HG03565 (cell line): Measurements from ENCODE around the gene PKP4.
"Not testable (repeated sequence)": the region's sequence is repeated elsewhere in the genome, so short reads cannot be mapped to it uniquely, and the experiment has no call there.

Experiments
- ATAC-seq: cut with Tn5 transposase; IDR thresholded peaks from one replicate; pipeline ENCODE4 v1.9.1; 2021; ENCODE audit warnings: mild to moderate bottlenecking, moderate library complexity; ENCODE audit not compliant: unreplicated experiment

The PKP4 gene

GRCh38 chr2:158472829-158473228 lies 16.1 kb downstream of the PKP4 start:
- not testable (repeated sequence) for ATAC-seq

DNA sequence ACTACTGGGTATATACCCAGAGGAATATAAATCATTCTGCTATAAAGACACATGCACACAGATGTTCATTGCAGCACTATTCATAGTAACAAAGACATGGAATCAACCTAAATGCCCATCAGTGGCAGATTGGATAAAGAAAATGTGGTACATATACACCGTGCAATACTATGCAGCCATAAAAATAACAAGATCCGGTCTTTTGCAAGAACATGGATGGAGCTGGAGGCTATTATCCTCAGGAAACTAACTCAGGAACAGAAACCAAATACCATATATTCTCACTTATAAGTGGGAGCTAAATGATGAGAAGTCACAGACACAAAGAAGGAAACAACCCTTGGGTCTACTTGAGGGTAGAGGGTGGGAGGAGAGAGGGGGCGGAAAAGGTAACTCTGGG lies 16.5 kb downstream of the PKP4 start:
- ATAC-seq = not testable (repeated sequence)

DNA sequence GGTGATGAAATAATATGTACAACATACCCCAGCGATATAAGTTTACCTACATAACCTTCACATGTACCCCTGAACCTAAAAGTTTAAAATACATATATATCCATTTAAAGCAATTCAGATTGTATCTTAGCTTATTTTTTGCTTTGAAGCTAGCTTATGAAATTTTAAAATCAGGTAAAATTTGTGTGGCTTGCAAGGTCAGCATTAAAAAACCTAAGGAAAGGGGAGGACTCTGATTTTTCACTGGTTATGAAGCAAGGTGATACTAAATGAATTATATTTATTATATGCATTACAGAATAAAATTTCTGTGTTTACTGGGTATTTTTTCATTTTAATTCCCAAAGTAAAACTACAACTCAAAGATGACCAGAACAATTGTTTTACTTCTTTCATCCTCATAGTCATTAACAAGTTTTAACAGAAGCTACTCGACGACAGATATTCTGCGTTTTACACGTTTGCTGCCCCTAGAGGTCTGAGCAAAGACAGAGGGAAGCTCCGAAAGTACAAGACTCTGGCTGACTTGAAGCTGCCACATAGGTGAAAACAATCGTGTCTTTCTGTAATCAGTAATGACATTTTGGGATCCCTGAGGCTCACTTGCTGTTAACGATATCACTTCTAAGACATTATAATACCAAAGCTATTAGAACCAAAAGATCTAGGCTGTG lies 17.1 kb downstream of the PKP4 start:
- ATAC-seq = no peak

DNA sequence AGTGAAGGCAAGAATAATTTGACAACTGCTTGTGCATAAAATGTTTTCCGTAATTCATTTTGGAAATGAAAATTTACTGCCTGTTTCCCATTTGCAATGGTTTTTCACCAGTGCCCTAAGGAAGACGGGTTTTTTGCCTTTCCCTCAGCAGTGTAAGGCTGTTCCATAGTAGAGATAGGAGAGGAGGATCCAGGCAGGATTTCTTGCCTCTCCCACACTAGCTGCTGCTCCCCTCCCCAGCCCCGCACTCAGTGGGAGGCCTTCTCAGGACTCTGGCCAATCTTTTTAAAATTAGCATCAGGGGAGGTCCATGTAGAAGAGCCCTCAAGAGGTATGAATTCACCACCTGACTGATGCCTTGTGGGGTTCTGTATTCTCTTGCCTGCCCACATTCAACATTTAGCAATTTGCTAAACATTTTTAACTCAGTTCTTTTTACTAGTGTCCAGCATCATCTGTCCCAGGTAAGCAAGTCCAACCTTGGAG lies 17.8 kb downstream of the PKP4 start:
- ATAC-seq = not testable (repeated sequence)

- no peak for ATAC-seq
Measured at GRCh38 chr2:158477202-158477601, 20.4 kb downstream of the PKP4 start.

GRCh38 chr2:158478237-158478636 lies 21.5 kb downstream of the PKP4 start:
- no peak for ATAC-seq

- ATAC-seq = no peak
Measured at GRCh38 chr2:158478816-158479215, 22.1 kb downstream of the PKP4 start.

DNA sequence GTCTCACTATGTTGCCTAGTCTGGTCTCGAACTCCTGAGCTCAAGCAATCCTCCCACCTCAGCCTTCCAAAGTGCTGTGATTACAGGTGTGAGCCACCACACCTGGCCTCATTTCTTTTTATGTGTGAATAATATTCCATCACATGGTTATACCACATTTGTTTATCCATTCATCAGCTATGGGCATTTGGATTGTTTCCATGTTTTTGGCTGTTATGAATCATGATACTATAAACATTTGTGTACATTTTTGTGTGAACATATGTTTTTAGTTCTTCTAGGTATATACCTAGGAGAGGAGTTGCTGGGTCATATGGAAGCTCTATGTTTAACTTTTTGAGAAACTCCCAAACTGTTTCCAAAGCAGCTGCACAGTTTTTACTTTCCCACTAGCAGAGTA lies 24.4 kb downstream of the PKP4 start:
- no peak for ATAC-seq

DNA sequence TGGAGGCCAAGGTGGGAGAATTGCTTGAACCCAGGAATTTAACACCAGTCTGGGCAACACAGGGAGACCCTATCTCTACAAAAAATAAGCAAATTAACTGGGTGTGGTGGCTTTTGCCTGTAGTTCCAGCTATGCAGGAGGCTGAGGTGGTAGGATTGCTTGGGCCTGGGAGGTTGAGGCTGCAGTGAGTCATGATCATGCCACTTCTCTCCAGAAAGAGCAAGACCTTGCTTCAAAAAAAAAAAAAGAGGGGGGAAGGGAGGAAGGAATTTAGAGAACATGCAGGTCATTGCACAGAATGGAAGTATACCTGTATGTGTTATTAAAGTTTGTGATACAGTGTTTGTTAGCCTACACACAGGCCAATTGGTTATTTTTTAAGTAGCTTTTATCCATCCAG lies 25.8 kb downstream of the PKP4 start:
- no peak for ATAC-seq

DNA sequence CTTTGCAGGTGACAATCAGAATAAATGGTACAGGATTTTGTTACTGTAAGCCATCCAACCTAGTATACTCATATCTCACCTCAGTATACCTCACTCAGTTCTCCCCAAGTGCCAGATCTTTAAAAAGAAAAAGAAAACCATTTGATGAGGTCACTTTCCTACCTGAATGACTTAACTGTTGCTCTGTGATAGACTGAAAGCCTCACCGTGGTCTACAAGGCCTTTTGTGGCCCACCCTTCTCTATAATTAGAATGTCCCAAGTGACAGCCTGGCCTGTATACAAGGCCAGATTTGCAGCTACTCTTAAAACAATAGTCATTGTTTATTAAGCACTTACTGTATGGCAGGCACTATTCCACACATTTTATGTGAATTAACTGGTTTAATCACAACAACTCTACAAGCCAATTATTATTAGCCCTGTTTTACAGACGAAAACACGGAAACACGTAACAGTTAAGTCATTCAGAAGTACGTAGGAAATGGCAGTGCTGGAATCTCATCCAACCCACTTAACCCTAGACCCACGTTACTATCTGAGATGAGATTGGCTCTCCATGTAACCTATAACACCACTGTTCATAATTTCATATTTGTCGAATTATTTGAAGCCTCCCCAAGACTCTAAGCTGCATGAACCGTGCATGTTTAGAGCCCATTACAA lies 28.3 kb downstream of the PKP4 start:
- ATAC-seq = peak; percentile 91

DNA sequence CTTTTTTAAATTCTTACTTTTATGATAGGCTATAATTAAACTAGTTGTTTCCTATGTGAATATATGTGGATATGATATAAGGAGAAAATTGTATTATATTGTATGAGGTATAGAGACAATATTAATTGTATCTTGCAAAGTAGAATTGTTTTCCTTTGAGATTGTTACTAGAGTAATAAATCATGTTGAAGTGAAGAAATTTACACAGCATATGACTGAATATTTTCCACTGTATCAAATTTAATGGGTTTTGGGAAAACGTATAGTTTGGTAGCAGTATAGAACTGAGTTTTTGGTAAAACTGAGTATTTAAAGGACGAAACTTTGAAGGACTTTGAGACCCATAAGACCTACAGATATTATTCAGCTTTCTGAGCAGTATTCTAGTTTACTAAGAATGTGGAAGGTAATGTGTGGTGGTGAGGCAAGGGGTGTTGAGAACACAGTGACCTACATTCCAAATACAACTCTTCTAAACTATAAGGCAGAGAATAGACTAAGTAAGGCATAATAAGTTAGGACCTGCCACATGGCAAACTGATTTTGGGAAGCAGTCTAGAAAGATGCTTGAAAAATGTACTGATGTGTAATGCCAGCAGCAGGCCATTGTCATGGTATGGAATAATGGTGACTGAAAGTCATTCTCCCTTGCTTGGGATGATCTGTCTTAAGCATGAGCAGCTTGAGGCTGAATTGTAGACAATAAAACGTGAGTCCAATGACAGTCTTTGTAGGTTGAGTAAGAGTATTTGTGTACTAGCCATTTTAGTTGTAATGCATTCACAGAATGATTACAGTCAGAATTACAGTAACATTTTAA lies 29.6 kb downstream of the PKP4 start:
- ATAC-seq = no peak

GRCh38 chr2:158486970-158487325 lies 30.2 kb downstream of the PKP4 start:
- ATAC-seq = no peak

GRCh38 chr2:158487419-158487818 lies 30.7 kb downstream of the PKP4 start:
- no peak for ATAC-seq

DNA sequence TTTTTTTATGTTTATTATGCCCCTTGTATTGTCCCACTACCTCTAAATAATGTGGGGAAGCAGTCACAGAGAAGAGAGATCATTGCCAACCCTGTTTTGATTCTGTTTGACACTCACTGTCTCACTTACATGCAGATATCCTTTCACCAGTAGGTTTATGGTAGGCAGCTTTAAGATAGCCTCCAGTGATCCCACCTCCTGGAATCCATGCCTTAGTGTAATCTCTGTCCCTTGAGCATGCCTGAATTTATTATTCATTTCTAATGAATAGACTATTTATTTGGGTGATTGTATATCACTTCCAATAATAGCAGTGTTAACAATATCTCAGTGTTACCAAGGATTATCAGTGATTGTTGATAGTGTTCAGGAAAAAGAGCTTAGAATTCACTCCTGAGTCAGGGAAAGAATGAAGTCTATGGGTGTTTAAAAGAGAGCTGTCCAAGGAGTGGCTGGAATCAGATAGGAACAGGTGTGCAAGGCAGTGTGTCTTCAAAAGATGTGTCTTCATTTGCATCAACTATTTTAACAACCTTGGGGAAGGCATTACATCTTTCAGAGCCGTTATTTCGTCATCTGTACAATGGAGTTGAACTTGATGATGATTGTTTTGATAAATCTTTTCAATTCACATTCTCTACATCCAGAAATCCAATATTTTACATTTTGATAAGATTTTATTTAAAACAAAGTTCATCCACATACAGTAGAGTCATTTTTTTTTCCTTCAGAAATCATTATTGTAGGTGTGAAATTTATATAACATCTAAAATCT lies 31.9 kb downstream of the PKP4 start:
- no peak for ATAC-seq

DNA sequence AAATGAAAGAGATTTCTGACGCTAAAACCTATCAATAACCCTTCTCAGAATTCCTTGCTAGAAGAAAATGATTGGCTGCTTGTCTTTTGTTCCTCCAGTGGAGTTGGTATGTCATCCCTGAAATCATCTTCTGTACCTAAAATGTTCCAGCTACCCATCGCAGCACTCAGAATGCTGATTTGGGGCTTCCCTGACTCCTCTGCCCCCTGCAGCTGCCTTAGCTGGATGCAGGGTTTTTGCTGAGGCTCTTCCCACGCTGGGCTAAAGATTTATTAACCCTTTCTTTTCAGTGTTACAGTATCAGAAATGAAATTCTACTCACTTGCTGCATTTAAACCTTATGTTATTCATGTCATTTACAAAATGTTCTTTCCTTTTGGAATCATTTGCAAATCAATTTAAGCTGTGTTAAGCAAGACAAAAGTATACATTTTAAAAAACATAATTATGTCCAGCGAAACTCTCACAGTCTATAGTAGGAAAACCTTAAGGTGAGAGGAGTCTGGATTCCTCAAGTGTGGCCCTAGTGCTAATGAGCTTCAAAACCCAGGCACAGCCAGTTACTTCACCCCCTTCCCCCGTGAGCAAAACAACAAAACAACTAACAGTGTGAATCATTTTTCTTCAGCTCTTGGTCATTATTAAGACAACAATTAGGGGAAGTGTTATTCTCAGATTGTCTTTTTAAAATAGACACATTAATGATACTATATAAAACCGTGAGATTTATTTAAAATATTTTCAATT lies 32.8 kb downstream of the PKP4 start:
- no peak for ATAC-seq

DNA sequence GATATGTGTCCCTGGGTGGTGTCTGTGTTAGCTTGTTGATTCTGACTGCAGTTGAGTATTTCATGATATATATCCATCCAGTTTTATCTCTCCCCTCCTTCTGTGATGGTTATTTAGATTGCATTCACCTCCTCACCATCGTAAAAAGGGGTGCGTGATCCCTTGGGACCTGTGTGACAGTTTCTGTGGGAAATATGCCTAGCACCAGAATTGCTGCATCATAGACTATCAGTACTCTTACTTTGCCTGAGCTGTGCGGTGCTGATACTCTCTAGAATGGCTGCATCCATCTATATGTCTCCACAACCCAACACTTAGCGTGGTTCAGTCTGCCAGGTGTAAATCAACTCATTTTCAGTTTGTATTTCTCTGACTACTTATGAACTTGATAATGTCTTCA lies 34.3 kb downstream of the PKP4 start:
- no peak for ATAC-seq

- ATAC-seq = no peak
Measured at GRCh38 chr2:158493458-158493857, 36.7 kb downstream of the PKP4 start.

DNA sequence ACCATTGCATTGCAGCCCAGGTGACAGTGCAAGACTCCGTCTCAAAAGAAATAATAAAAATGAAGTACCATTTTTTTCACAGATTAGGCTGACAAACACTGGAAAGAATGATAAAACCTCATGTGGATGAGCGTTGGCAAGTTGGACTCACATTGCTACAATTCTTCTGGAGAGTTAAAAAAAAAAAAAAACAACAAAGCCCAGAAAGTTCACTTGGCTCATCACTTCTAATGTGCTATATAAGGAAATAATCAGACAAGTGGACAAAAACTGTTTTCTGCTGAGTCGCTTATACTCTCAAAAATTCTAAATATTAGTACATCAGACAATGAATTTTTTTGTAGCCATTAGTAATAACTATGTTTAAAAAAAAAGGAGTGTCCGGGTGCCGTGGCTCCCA lies 38.4 kb downstream of the PKP4 start:
- no peak for ATAC-seq

- no peak for ATAC-seq
Measured at GRCh38 chr2:158496986-158497385, 40.2 kb downstream of the PKP4 start.

DNA sequence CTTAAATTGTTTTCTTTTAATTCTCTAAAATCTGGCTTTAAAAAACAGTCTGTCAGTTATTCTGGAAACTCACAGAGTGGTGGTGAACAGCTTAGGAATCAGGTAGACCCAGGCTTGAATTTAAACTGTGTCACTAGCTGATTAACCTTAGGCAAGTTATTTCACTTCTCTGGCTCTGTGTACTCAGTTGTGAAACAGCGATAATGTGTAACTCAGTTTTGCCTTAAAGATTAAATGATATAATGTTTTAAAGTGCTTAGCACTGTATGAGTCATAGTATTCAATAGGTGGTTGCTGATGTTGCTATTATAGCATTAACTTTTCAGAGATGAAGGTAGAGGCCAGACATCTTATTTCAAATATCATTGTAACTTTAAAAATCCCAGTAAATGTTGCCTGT lies 40.7 kb downstream of the PKP4 start:
- ATAC-seq = no peak
